Measurements from ENCODE around the gene TNFRSF25. TPM values are rescaled to one million over a fixed set of nuclear protein-coding genes. Genes with fewer than 3 reads are reported as not detected.

TNFRSF25 gene
- total RNA-seq, 1 donor from 2014 or later = 27.9 TPM

DNA sequence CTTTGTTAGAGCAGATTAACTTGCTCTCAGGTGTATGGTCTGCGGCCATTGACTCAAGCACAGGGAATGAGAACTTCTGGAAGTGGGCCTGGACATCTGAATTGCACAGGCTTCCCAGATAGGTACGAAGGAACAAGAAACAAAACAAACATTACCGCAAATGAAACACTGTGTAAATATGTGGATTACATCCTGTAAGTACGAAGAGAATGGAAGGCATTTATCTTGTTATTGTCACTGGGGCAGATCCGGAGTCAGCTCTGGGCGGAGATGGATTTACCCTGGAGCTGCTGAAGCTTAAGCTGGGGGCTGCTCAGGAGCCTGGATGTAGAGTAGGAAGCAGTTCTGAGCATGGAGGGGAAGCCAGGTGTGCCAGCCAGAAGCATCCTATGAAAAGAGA is 53.1 kb downstream of the TNFRSF25 start:
- no peak overlapping the region for H3K4me3 Mint-ChIP-seq (ENCODE audit: unreplicated experiment)
- H3K27ac Mint-ChIP-seq (ENCODE audit: unreplicated experiment) = no peak overlapping the region
- peaks cover 59% of the 10 kb centered on the region for H3K27me3 Mint-ChIP-seq (ENCODE audit: unreplicated experiment)
- no peaks in the 10 kb centered on the region for H3K36me3 Mint-ChIP-seq (ENCODE audit: unreplicated experiment)
- no peak for DNase-seq (ENCODE audit: extremely low spot score, unreplicated experiment)
- H3K4me1 Mint-ChIP-seq (ENCODE audit: unreplicated experiment) = peaks cover 14% of the 10 kb centered on the region
- H3K9me3 Mint-ChIP-seq (ENCODE audit: unreplicated experiment) = no peaks in the 10 kb centered on the region
- TF ChIP-seq, protein P1, sequence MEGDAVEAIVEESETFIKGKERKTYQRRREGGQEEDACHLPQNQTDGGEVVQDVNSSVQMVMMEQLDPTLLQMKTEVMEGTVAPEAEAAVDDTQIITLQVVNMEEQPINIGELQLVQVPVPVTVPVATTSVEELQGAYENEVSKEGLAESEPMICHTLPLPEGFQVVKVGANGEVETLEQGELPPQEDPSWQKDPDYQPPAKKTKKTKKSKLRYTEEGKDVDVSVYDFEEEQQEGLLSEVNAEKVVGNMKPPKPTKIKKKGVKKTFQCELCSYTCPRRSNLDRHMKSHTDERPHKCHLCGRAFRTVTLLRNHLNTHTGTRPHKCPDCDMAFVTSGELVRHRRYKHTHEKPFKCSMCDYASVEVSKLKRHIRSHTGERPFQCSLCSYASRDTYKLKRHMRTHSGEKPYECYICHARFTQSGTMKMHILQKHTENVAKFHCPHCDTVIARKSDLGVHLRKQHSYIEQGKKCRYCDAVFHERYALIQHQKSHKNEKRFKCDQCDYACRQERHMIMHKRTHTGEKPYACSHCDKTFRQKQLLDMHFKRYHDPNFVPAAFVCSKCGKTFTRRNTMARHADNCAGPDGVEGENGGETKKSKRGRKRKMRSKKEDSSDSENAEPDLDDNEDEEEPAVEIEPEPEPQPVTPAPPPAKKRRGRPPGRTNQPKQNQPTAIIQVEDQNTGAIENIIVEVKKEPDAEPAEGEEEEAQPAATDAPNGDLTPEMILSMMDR (IDR thresholded peaks at IDR 0.05) = no peak

Small RNAs within 50 kb of the gene (microRNA-seq; reads per million reads assigned to microRNA genes)
- not detected for gene MIR4252 (ENCODE audit: unreplicated experiment)

Other genes with a start within 250 kb of the TNFRSF25 start
- 74.7 and 81.1 TPM in 2 replicates for gene ICMT, start 230.2 kb downstream of the TNFRSF25 start, total RNA-seq
- not detected in 2 replicates for gene HES3, start 222.0 kb downstream of the TNFRSF25 start, total RNA-seq
- 4.2 and 4.4 TPM in 2 replicates for gene GPR153, start 205.1 kb downstream of the TNFRSF25 start, total RNA-seq
- 21.6 and 21.8 TPM in 2 replicates for gene ACOT7, start 72.4 kb downstream of the TNFRSF25 start, total RNA-seq
- not detected in 2 replicates for gene HES2, start 46.3 kb downstream of the TNFRSF25 start, total RNA-seq
- gene ESPN, start 41.4 kb downstream of the TNFRSF25 start, total RNA-seq = 0.31 TPM in 1 of 2 replicates, not detected in the other
- 33.0 and 34.9 TPM in 2 replicates for gene PLEKHG5, start 25.5 kb upstream of the TNFRSF25 start, total RNA-seq
- 33.5 and 36.3 TPM in 2 replicates for gene NOL9, start 88.3 kb upstream of the TNFRSF25 start, total RNA-seq
- not detected in 2 replicates for gene TAS1R1, start 89.1 kb upstream of the TNFRSF25 start, total RNA-seq
- gene ZBTB48, start 113.8 kb upstream of the TNFRSF25 start, total RNA-seq = 28.8 and 29.1 TPM in 2 replicates
- 27.3 and 27.5 TPM in 2 replicates for gene KLHL21, start 136.7 kb upstream of the TNFRSF25 start, total RNA-seq
- 24.0 and 28.9 TPM in 2 replicates for gene PHF13, start 147.6 kb upstream of the TNFRSF25 start, total RNA-seq
- 16.5 and 18.7 TPM in 2 replicates for gene THAP3, start 158.7 kb upstream of the TNFRSF25 start, total RNA-seq
- 52.9 and 58.7 TPM in 2 replicates for gene DNAJC11, start 235.6 kb upstream of the TNFRSF25 start, total RNA-seq